Fibroblast of lung (primary cell): Measurements from ENCODE around the gene UBR4.

Experiments used
- CTCF ChIP-seq, 2 donors: IDR thresholded peaks in 1 of 2; conservative IDR thresholded peaks in 1 of 2; 1 replicate in 1 of 2; 2 replicates in 1 of 2; pipeline ENCODE4 v1.5.1; 2011 to 2012; ENCODE audit warnings: low read length in 2 of 2, control low read depth in 1 of 2, inconsistent platforms in 1 of 2, low read depth in 1 of 2, mild to moderate bottlenecking in 1 of 2
- EZH2 ChIP-seq: IDR thresholded peaks from 2 replicates; pipeline ENCODE4 v1.5.1; 2012; ENCODE audit warnings: low read length, control low read depth, mild to moderate bottlenecking; ENCODE audit errors: missing control alignments

DNA sequence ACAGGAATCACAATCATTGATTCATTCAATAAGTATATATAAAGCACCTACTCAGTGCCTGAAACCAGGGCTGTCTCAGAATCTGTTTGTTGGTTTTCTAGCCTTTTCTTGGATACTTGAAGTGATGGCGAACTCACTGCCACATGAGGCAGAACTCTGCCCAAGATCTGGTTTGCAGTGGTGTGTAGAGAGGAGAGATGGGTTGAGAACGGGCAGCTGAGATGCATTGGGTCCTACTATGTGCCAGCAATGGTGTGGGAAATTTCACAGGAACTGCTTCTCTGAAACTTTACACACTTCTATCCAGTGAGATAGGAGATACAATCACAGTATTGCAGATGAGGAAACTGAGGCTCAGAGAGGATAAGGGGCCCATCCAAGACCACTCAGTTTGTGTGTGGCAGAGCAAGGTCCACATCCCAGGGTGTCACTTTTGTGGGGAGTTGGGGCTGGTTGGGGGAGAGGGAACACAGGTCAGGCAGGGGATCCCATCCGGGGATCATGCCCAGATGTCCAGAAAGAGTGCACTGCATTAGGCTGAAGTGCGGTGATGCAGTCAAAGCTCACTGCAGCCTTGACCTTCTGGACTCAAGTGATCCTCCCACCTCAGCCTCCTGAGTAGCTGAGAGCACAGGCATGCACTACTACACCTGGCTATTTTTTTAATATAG, 169.9 kb downstream of the UBR4 start:
- TF ChIP-seq CTCF (conservative IDR thresholded peaks at IDR 0.05 in 1 of 2, IDR thresholded peaks at IDR 0.05 in 1 of 2; ENCODE audit: low read depth in 1 of 2, low read length in 2 of 2): no peak
- no peak for TF ChIP-seq EZH2
